ENCODE measurements around the gene LRP2.

- TF ChIP-seq, protein P1, sequence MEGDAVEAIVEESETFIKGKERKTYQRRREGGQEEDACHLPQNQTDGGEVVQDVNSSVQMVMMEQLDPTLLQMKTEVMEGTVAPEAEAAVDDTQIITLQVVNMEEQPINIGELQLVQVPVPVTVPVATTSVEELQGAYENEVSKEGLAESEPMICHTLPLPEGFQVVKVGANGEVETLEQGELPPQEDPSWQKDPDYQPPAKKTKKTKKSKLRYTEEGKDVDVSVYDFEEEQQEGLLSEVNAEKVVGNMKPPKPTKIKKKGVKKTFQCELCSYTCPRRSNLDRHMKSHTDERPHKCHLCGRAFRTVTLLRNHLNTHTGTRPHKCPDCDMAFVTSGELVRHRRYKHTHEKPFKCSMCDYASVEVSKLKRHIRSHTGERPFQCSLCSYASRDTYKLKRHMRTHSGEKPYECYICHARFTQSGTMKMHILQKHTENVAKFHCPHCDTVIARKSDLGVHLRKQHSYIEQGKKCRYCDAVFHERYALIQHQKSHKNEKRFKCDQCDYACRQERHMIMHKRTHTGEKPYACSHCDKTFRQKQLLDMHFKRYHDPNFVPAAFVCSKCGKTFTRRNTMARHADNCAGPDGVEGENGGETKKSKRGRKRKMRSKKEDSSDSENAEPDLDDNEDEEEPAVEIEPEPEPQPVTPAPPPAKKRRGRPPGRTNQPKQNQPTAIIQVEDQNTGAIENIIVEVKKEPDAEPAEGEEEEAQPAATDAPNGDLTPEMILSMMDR (IDR thresholded peaks at IDR 0.05; ENCODE audit: insufficient read depth, low read depth, low read length) = no peak
- TF ChIP-seq EZH2 (IDR thresholded peaks at IDR 0.05; ENCODE audit: insufficient read depth, low read length) = no peak
These were observed 251.4 kb downstream of the LRP2 start for GRCh38 chr2:169110916-169111315.

Measured in astrocyte (in vitro differentiated cells and primary cell).